ENCODE results near the gene NANP. TPM values are rescaled to one million over a fixed set of nuclear protein-coding genes. Genes with fewer than 3 reads are reported as not detected.

Gene NANP
- total RNA-seq, 1 experiment from 2014 or later: 7.1 TPM

DNA sequence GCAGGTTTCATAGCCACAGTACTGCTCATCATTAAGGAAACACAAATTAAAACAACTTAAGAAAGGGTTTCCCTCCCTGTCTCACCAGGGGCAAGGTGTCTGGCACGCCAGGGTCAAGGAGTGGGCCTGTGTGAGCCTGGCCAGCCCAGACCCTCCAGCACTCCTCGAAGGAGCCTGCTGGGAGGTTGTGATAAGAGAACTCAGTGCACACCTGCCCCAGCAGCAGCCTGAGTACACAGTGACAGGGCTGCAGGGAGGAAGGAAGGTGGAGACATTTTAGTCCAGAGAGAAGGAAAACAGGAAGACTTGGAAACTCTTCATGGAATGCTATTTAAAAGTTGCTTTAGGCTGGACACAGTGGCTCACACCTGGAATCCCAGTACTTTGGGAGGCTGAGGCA, 52.6 kb downstream of the NANP start:
- H2BK15ac ChIP-seq (ENCODE audit: low read depth, low read length): no peak overlapping the region
- H3K9ac ChIP-seq (ENCODE audit: extremely low read depth, insufficient read length, low read length): no peak overlapping the region
- TF ChIP-seq, protein P1, sequence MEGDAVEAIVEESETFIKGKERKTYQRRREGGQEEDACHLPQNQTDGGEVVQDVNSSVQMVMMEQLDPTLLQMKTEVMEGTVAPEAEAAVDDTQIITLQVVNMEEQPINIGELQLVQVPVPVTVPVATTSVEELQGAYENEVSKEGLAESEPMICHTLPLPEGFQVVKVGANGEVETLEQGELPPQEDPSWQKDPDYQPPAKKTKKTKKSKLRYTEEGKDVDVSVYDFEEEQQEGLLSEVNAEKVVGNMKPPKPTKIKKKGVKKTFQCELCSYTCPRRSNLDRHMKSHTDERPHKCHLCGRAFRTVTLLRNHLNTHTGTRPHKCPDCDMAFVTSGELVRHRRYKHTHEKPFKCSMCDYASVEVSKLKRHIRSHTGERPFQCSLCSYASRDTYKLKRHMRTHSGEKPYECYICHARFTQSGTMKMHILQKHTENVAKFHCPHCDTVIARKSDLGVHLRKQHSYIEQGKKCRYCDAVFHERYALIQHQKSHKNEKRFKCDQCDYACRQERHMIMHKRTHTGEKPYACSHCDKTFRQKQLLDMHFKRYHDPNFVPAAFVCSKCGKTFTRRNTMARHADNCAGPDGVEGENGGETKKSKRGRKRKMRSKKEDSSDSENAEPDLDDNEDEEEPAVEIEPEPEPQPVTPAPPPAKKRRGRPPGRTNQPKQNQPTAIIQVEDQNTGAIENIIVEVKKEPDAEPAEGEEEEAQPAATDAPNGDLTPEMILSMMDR (conservative IDR thresholded peaks at IDR 0.05): no peak
- H4K91ac ChIP-seq (ENCODE audit: insufficient read length, low read depth, low read length): no peak overlapping the region
- Mint-ChIP-seq H3K9me3 (no peaks in the 10 kb centered on the region), H3K4me1 (peaks cover 26 to 44% of the 10 kb centered on the region in 2 experiments), H3K27ac (peak overlapping the region; percentile 80 to 95 (median 89); a peak in 6 of 7 replicates), H3K27me3 (ENCODE audit: low read depth) (no peaks in the 10 kb centered on the region), H3K36me3 (ENCODE audit: insufficient read depth in 1 of 3, low read depth in 3 of 3) (peaks cover 29 to 37% (median 32%) of the 10 kb centered on the region in 3 experiments), H3K4me3 (no peak overlapping the region)
- WGBS (ENCODE audit: extremely low coverage, insufficient read length, low lambda C conversion rate): no CpG with 5 or more reads among the region's 2 CpGs
- no peak overlapping the region for H3K4me2 ChIP-seq (ENCODE audit: insufficient read depth, insufficient read length, low read length)
- no peaks in the 10 kb centered on the region for H3K9me3 ChIP-seq (ENCODE audit: control insufficient read depth, low read depth, low read length)
- no peak overlapping the region for H4K5ac ChIP-seq (ENCODE audit: insufficient read length, low read depth, low read length)
- H3K23ac ChIP-seq (ENCODE audit: insufficient read length, low read depth, low read length): no peak overlapping the region
- no peak overlapping the region for H3K27ac ChIP-seq (ENCODE audit: insufficient read length, low read depth, low read length)
- H2AFZ ChIP-seq (ENCODE audit: low read length): no peak overlapping the region
- no peak overlapping the region for H2BK120ac ChIP-seq (ENCODE audit: low read depth, low read length, poor library complexity, severe bottlenecking)
- no peak overlapping the region for H3K4ac ChIP-seq (ENCODE audit: low read depth, low read length)
- H2BK5ac ChIP-seq (ENCODE audit: insufficient read length, low read length): no peak overlapping the region
- no peak overlapping the region for H3K14ac ChIP-seq (ENCODE audit: insufficient read depth, low read length)
- H2BK12ac ChIP-seq (ENCODE audit: insufficient read length, low read depth, low read length): no peak overlapping the region
- no peaks in the 10 kb centered on the region for H3K27me3 ChIP-seq (ENCODE audit: insufficient read depth, low read length)
- H3T11ph ChIP-seq (ENCODE audit: low read length): no peak overlapping the region
- peaks cover 24% of the 10 kb centered on the region; the same call in 1 of the 2 replicates for H3K79me2 ChIP-seq (ENCODE audit: insufficient read depth, low read length)
- peaks cover 2% of the 10 kb centered on the region for H4K20me1 ChIP-seq (ENCODE audit: control insufficient read depth, insufficient read depth, insufficient read length)
- peaks cover 2% of the 10 kb centered on the region for H3K23me2 ChIP-seq (ENCODE audit: insufficient read length, low read depth, low read length, poor library complexity, severe bottlenecking)
- no peak for DNase-seq
- no peak overlapping the region for H4K8ac ChIP-seq (replicated peaks; ENCODE audit: insufficient read length, low read depth, low read length)
- H3K18ac ChIP-seq (ENCODE audit: insufficient read length, low read depth, low read length): no peak overlapping the region
- no peak overlapping the region for H2BK20ac ChIP-seq (ENCODE audit: low read depth, low read length, poor library complexity, severe bottlenecking)
- no peaks in the 10 kb centered on the region for H3K4me1 ChIP-seq (ENCODE audit: insufficient read depth, low read length)
- H3K79me1 ChIP-seq (ENCODE audit: insufficient read depth, low read depth, low read length, poor library complexity, severe bottlenecking): peaks cover 7% of the 10 kb centered on the region
- no peak overlapping the region for H2AK5ac ChIP-seq (ENCODE audit: insufficient read length, low read length)
- H3K56ac ChIP-seq (ENCODE audit: insufficient read length, low read depth, low read length): no peak overlapping the region
